Endothelial cell of umbilical vein (primary cell): Measurements from ENCODE around the gene MYL3. TPM values are rescaled to one million over a fixed set of nuclear protein-coding genes. Genes with fewer than 3 reads are reported as not detected.

Experiments
- BruUV-seq: library from RNA; stranded (reverse); fragments of 400-500 nt; replicated peaks from 2 replicates; lab custom pipeline; 2021; lab: Mats Ljungman, UMichigan
- CTCF ChIA-PET: fragments of 300-600, 350-600 bp; sonication (Branson Sonifier 250); formaldehyde crosslinking; loops from one replicate; lab custom pipeline; 2021; ENCODE audit warnings: antibody characterized with exemption, inconsistent platforms; lab: Charles Lee
- POLR2A ChIA-PET: fragments of 300-600, 350-600 bp; sonication (Branson Sonifier 250); formaldehyde crosslinking; loops from one replicate; lab custom pipeline; 2021; ENCODE audit warnings: antibody characterized with exemption, inconsistent platforms; lab: Charles Lee
- DNase-seq: peaks from one replicate; pipeline ENCODE4 v3.0.0-alpha.2; 2011; ENCODE audit warnings: low read depth, low spot score
- FAIRE-seq: peaks from 2 replicates; lab custom pipeline; 2011; peaks lifted over from hg19 to GRCh38; lab: Jason Lieb, UNC
- H2AFZ ChIP-seq: 2 replicates; pipeline ENCODE4 v1.6.0; 2012; ENCODE audit warnings: low read depth, low read length, control low read depth, inconsistent platforms
- H3K27ac ChIP-seq: 2 replicates; pipeline ENCODE4 v1.5.1; 2011; ENCODE audit warnings: low read depth, mild to moderate bottlenecking, control low read depth, low read length, moderate library complexity; ENCODE audit not compliant: insufficient read depth
- H3K27me3 ChIP-seq, 2 experiments: 2 replicates each; pipeline versions ENCODE4 v1.6.0 to v1.6.1; 2011; ENCODE audit warnings: low read length in 2 of 2, mixed read lengths in 1 of 2; ENCODE audit not compliant: control insufficient read depth in 2 of 2, insufficient read depth in 2 of 2
- H3K36me3 ChIP-seq, 2 experiments: 2 replicates in 1 of 2; 3 replicates in 1 of 2; pipeline ENCODE4 v1.5.1; 2011; ENCODE audit warnings: low read length in 2 of 2, mild to moderate bottlenecking in 1 of 2, moderate library complexity in 1 of 2; ENCODE audit not compliant: control insufficient read depth in 2 of 2, insufficient read depth in 2 of 2; ENCODE audit errors: extremely low read depth in 1 of 2
- H3K4me1 ChIP-seq: 3 replicates; pipeline ENCODE4 v1.5.1; 2011; ENCODE audit warnings: mild to moderate bottlenecking, low read length; ENCODE audit not compliant: control insufficient read depth, insufficient read depth; ENCODE audit errors: extremely low read depth
- H3K4me2 ChIP-seq: 2 replicates; pipeline ENCODE4 v1.6.1; 2011; ENCODE audit warnings: low read length, control low read depth, mixed read lengths; ENCODE audit not compliant: insufficient read depth
- H3K4me3 ChIP-seq, 3 experiments: fragments of 200-600 bp in 1 of 3; sonication (generic), shearing (Covaris generic) in 1 of 3; replicated peaks in 1 of 3; 2 replicates each; pipeline ENCODE4 v1.5.1; 2011 to 2016; ENCODE audit warnings: control low read depth in 3 of 3, low read length in 3 of 3, mild to moderate bottlenecking in 2 of 3, inconsistent platforms in 1 of 3, low read depth in 1 of 3, moderate library complexity in 1 of 3; ENCODE audit not compliant: insufficient read depth in 1 of 3
- H3K79me2 ChIP-seq: 2 replicates; pipeline ENCODE4 v1.6.0; 2012; ENCODE audit warnings: low read length, inconsistent platforms; ENCODE audit not compliant: control insufficient read depth, insufficient read depth
- H3K9ac ChIP-seq: replicated peaks from 2 replicates; pipeline ENCODE3; 2011; ENCODE audit warnings: low read length, control low read depth; ENCODE audit not compliant: insufficient read depth; ENCODE audit errors: extremely low read depth
- H3K9me1 ChIP-seq: replicated peaks from 3 replicates; pipeline ENCODE4 v1.6.0; 2011; ENCODE audit warnings: mild to moderate bottlenecking, low read length; ENCODE audit not compliant: control insufficient read depth, insufficient read depth; ENCODE audit errors: extremely low read depth
- H3K9me3 ChIP-seq: replicated peaks from 2 replicates; pipeline ENCODE4 v1.5.1; 2012; ENCODE audit warnings: low read length, inconsistent platforms; ENCODE audit not compliant: control insufficient read depth, insufficient read depth
- H4K20me1 ChIP-seq: replicated peaks from 2 replicates; pipeline ENCODE3; 2011; ENCODE audit warnings: mild to moderate bottlenecking, low read length; ENCODE audit not compliant: control insufficient read depth, insufficient read depth; ENCODE audit errors: extremely low read depth
- EZH2 ChIP-seq: IDR thresholded peaks from 2 replicates; pipeline ENCODE4 v1.6.1; 2012; ENCODE audit warnings: borderline replicate concordance, low read depth, mild to moderate bottlenecking, moderate library complexity, low read length, inconsistent platforms; ENCODE audit not compliant: severe bottlenecking
- FOS ChIP-seq: IDR thresholded peaks from 2 replicates; pipeline ENCODE4 v1.6.1; 2011; ENCODE audit warnings: mild to moderate bottlenecking, low read length, moderate library complexity, borderline replicate concordance; ENCODE audit not compliant: insufficient read depth
- GATA2 ChIP-seq: IDR thresholded peaks from 2 replicates; pipeline ENCODE4 v1.7.0; 2011; ENCODE audit warnings: low read depth, mild to moderate bottlenecking, moderate library complexity, mixed read lengths, low read length; ENCODE audit not compliant: insufficient read length, insufficient read depth
- JUN ChIP-seq: IDR thresholded peaks from 2 replicates; pipeline ENCODE4 v1.6.1; 2011; ENCODE audit warnings: borderline replicate concordance, low read depth; ENCODE audit not compliant: insufficient read length, insufficient read depth
- MYC ChIP-seq: IDR thresholded peaks from one replicate; pipeline ENCODE4 v1.6.1; 2011; ENCODE audit warnings: mild to moderate bottlenecking, low read depth, low read length
- POLR2A ChIP-seq: IDR thresholded peaks from 2 replicates; pipeline ENCODE4 v1.6.1; 2012; ENCODE audit warnings: low read depth, mild to moderate bottlenecking, control low read depth, low read length
- POLR2AphosphoS5 ChIP-seq: IDR thresholded peaks from 2 replicates; pipeline ENCODE4 v1.6.1; 2012; ENCODE audit warnings: low read depth, mild to moderate bottlenecking, control low read depth, low read length, moderate library complexity; ENCODE audit not compliant: insufficient read depth
- dilution Hi-C: fragments of 300-500 bp; cut with MboI; formaldehyde crosslinking; loops from one replicate; pipeline ENCODE4 v1.15.0; 2019; ENCODE audit warnings: low sequenced_read_pairs; ENCODE audit not compliant: extremely low pct_ligation_motif_present
- intact Hi-C: fragments of 100-400 bp; cut with micrococcal nuclease; formaldehyde crosslinking; loops from one replicate; pipeline ENCODE4 v1.10.0; 2022
- polyA plus RNA-seq, 4 experiments: library from polyadenylated mRNA; depleted of rRNA in 3 of 4; stranded (reverse) in 3 of 4; unstranded in 1 of 4; fragments of >200 nt; gene quantifications; 2 replicates each; pipeline versions ENCODE4 v1.2.1 to v1.2.3, GENCODE V29; 2011 to 2012; ENCODE audit warnings: missing spikeins in 1 of 4
- total RNA-seq: library from RNA; stranded (reverse); gene quantifications from 2 replicates; pipeline ENCODE4 v1.2.3, GENCODE V29; 2021
- TF ChIP-seq, protein P1 (sequence below): IDR thresholded peaks from 2 replicates; pipeline ENCODE4 v1.6.1; 2011; ENCODE audit not compliant: insufficient read depth, insufficient read length
- TF ChIP-seq, protein P2 (sequence below), 2 donors: IDR thresholded peaks; 1 replicate in 1 of 2; 2 replicates in 1 of 2; pipeline ENCODE4 v1.5.1; 2011; ENCODE audit warnings: low read length in 2 of 2, mild to moderate bottlenecking in 2 of 2, moderate library complexity in 2 of 2, control low read depth in 1 of 2, inconsistent platforms in 1 of 2, low read depth in 1 of 2; ENCODE audit not compliant: insufficient read depth in 1 of 2; ENCODE audit errors: extremely low read depth in 1 of 2

The MYL3 gene
- total and polyA plus RNA-seq, 2 donors (not counting 3 experiments of a cell fraction or from before 2014, with no cell fraction given) = not detected

DNA sequence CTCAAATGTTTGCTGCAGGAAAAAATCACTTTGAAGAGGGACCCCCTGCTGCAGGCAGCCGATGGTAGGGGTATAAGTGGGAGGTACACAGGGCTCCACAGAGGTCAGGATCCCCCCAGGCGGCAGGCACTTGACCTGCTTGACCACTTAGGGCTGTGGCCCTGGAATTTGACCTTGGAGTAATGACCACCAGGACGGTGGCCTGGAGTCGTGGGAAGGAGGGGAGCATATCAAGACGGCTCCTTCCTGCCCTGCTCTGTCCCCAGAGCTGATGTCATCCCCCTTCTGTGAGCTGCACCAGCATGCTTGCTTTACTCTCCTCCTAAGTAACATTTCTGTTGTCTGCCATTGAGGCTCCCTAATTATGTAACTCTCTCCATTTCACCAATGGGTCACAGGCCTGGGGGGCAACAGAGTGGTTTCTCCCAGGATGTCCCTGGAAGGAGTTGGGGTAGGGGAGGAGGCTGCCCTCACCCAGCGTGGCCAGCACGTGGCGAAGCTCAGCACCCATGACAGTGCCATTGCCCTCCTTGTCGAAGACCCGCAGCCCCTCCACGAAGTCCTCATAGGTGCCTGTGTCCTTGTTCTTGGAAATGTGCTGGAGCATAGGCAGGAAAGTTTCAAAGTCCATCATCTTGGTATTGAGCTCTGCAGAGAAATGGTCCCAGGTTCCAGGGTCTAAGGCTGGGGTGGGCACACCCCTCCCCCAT, 4.1 kb downstream of the MYL3 start:
- H3K4me1 ChIP-seq = no peaks in the 10 kb centered on the region
- TF ChIP-seq FOS (no peak), GATA2 (no peak), MYC (no peak), JUN (no peak), EZH2 (no peak), POLR2A (no peak), POLR2AphosphoS5 (no peak)
- TF ChIP-seq, protein P1, sequence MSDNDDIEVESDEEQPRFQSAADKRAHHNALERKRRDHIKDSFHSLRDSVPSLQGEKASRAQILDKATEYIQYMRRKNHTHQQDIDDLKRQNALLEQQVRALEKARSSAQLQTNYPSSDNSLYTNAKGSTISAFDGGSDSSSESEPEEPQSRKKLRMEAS = no peak
- TF ChIP-seq, protein P2, sequence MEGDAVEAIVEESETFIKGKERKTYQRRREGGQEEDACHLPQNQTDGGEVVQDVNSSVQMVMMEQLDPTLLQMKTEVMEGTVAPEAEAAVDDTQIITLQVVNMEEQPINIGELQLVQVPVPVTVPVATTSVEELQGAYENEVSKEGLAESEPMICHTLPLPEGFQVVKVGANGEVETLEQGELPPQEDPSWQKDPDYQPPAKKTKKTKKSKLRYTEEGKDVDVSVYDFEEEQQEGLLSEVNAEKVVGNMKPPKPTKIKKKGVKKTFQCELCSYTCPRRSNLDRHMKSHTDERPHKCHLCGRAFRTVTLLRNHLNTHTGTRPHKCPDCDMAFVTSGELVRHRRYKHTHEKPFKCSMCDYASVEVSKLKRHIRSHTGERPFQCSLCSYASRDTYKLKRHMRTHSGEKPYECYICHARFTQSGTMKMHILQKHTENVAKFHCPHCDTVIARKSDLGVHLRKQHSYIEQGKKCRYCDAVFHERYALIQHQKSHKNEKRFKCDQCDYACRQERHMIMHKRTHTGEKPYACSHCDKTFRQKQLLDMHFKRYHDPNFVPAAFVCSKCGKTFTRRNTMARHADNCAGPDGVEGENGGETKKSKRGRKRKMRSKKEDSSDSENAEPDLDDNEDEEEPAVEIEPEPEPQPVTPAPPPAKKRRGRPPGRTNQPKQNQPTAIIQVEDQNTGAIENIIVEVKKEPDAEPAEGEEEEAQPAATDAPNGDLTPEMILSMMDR (IDR thresholded peaks at IDR 0.05; ENCODE audit: extremely low read depth in 1 of 2, insufficient read depth in 1 of 2, low read depth in 1 of 2, low read length in 2 of 2) = no peak
- ChIA-PET POLR2A (no interaction called here), CTCF (interaction anchor here (0.6 to 1.8 kb wide), 13 partner anchors 9 to 1635 kb away, joined by 3 to 10 read pairs (median 5); no protein-coding TSS in a partner anchor)
- dilution Hi-C loops = no loop called here
- no peak overlapping the region for H3K9ac ChIP-seq
- H3K4me3 ChIP-seq = no peak overlapping the region
- no TSS peak for BruUV-seq
- no peaks in the 10 kb centered on the region for H3K9me1 ChIP-seq
- DNase-seq = no peak
- no peaks in the 10 kb centered on the region for H3K79me2 ChIP-seq
- H3K27me3 ChIP-seq = peaks cover 0 to 5% of the 10 kb centered on the region in 2 experiments
- H3K36me3 ChIP-seq = no peaks in the 10 kb centered on the region
- no peak overlapping the region for H3K27ac ChIP-seq
- no peaks in the 10 kb centered on the region for H4K20me1 ChIP-seq
- no peak for FAIRE-seq
- no peak overlapping the region for H3K4me2 ChIP-seq
- intact Hi-C loops = no loop called here
- no peak overlapping the region for H2AFZ ChIP-seq
- no peaks in the 10 kb centered on the region for H3K9me3 ChIP-seq
